CD14-positive monocyte (primary cell): Measurements from ENCODE around the gene MUC5AC. TPM values are rescaled to one million over a fixed set of nuclear protein-coding genes. Genes with fewer than 3 reads are reported as not detected.

ENCODE experiments used
- DNase-seq, 3 donors: peaks; one replicate each; pipeline ENCODE4 v3.0.0-alpha.2; 2011 to 2022
- H2AFZ ChIP-seq: 2 replicates; pipeline ENCODE4 v1.6.0; 2012; ENCODE audit warnings: mild to moderate bottlenecking, low read depth, low read length, inconsistent platforms; ENCODE audit not compliant: insufficient read depth, poor library complexity, severe bottlenecking
- H3K27ac ChIP-seq, 2 donors: 1 replicate in 1 of 2; 2 replicates in 1 of 2; pipeline ENCODE4 v1.5.1; 2012 to 2013; ENCODE audit warnings: low read length in 2 of 2, control low read depth in 1 of 2, inconsistent platforms in 1 of 2, low read depth in 1 of 2, mild to moderate bottlenecking in 1 of 2
- H3K27me3 ChIP-seq, 2 donors: one replicate each; pipeline versions ENCODE4 v1.6.0 to v1.6.1; 2011 to 2013; ENCODE audit warnings: low read length in 2 of 2; ENCODE audit not compliant: control insufficient read depth in 2 of 2, insufficient read depth in 2 of 2
- H3K36me3 ChIP-seq, 2 donors: replicated peaks in 1 of 2; 1 replicate in 1 of 2; 2 replicates in 1 of 2; pipeline versions ENCODE4 v1.5.1 to v1.6.1; 2012 to 2013; ENCODE audit warnings: low read length in 2 of 2, control low read depth in 1 of 2, inconsistent platforms in 1 of 2, mild to moderate bottlenecking in 1 of 2; ENCODE audit not compliant: insufficient read depth in 2 of 2, control insufficient read depth in 1 of 2
- H3K4me1 ChIP-seq, 2 donors: 1 replicate in 1 of 2; 2 replicates in 1 of 2; pipeline versions ENCODE4 v1.5.1 to v1.6.1; 2012 to 2013; ENCODE audit warnings: low read length in 2 of 2, control low read depth in 1 of 2, inconsistent platforms in 1 of 2, mild to moderate bottlenecking in 1 of 2, moderate library complexity in 1 of 2; ENCODE audit not compliant: insufficient read depth in 2 of 2, control insufficient read depth in 1 of 2
- H3K4me2 ChIP-seq: replicated peaks from 2 replicates; pipeline ENCODE3; 2012; ENCODE audit warnings: low read length, moderate library complexity, mild to moderate bottlenecking; ENCODE audit not compliant: poor library complexity, severe bottlenecking; ENCODE audit errors: extremely low read depth
- H3K4me3 ChIP-seq, 3 experiments: fragments of 200-600 bp in 1 of 3; sonication (generic) in 1 of 3; replicated peaks in 1 of 3; 1 replicate in 2 of 3; 2 replicates in 1 of 3; pipeline ENCODE4 v1.5.1; 2011 to 2013; ENCODE audit warnings: low read length in 3 of 3, mild to moderate bottlenecking in 3 of 3, control low read depth in 2 of 3, low read depth in 2 of 3, inconsistent platforms in 1 of 3, moderate library complexity in 1 of 3
- H3K79me2 ChIP-seq: 2 replicates; pipeline ENCODE4 v1.6.0; 2012; ENCODE audit warnings: mild to moderate bottlenecking, control low read depth, inconsistent platforms, low read length, moderate library complexity; ENCODE audit not compliant: insufficient read depth
- H3K9ac ChIP-seq: 2 replicates; pipeline ENCODE4 v1.6.0; 2017; ENCODE audit warnings: low read length, mild to moderate bottlenecking; ENCODE audit not compliant: insufficient read depth, poor library complexity, severe bottlenecking
- H3K9me3 ChIP-seq, 2 donors: replicated peaks in 1 of 2; 1 replicate in 1 of 2; 2 replicates in 1 of 2; pipeline versions ENCODE4 v1.5.1 to v1.6.1; 2012 to 2013; ENCODE audit warnings: low read length in 2 of 2, control low read depth in 1 of 2; ENCODE audit not compliant: control insufficient read depth in 1 of 2, insufficient read depth in 1 of 2
- H4K20me1 ChIP-seq: 2 replicates; pipeline ENCODE4 v1.6.0; 2012; ENCODE audit warnings: mild to moderate bottlenecking, low read length, control low read depth, moderate library complexity; ENCODE audit not compliant: insufficient read depth
- H3K27ac Mint-ChIP-seq, 7 donors: one replicate each; pipeline ENCODE4 v1.8.0; 2020; ENCODE audit warnings: mild to moderate bottlenecking in 7 of 7, mixed read lengths in 7 of 7, moderate library complexity in 6 of 7, inconsistent platforms in 2 of 7
- H3K27me3 Mint-ChIP-seq, 3 donors: one replicate each; pipeline ENCODE4 v1.8.0; 2021 to 2022; ENCODE audit warnings: low read depth in 3 of 3, mild to moderate bottlenecking in 3 of 3, mixed read lengths in 3 of 3, moderate library complexity in 3 of 3, inconsistent platforms in 1 of 3
- H3K36me3 Mint-ChIP-seq, 2 donors: one replicate each; pipeline ENCODE4 v1.8.0; 2020; ENCODE audit warnings: mixed read lengths in 2 of 2, inconsistent platforms in 1 of 2, mild to moderate bottlenecking in 1 of 2
- H3K4me1 Mint-ChIP-seq: one replicate; pipeline ENCODE4 v1.8.0; 2020; ENCODE audit warnings: mild to moderate bottlenecking, mixed read lengths
- H3K4me3 Mint-ChIP-seq, 2 donors: one replicate each; pipeline ENCODE4 v1.8.0; 2020; ENCODE audit warnings: mild to moderate bottlenecking in 2 of 2, mixed read lengths in 2 of 2, moderate library complexity in 1 of 2
- H3K9me3 Mint-ChIP-seq, 7 donors: one replicate each; pipeline ENCODE4 v1.8.0; 2020 to 2022; ENCODE audit warnings: mixed read lengths in 7 of 7, mild to moderate bottlenecking in 6 of 7, moderate library complexity in 6 of 7, inconsistent platforms in 2 of 7
- CTCF ChIP-seq: fragments of 200-600 bp; IDR thresholded peaks from one replicate; pipeline ENCODE4 v1.8.0; 2022; ENCODE audit warnings: antibody characterized with exemption, mild to moderate bottlenecking
- WGBS: methylation state at CpG from one replicate; pipeline ENCODE4 v1.1.5; 2013; ENCODE audit warnings: missing lambda C conversion rate; ENCODE audit not compliant: insufficient coverage; 5-methylcytosine and 5-hydroxymethylcytosine counted together
- intact Hi-C, 2 donors: fragments of 100-400 bp; cut with micrococcal nuclease; formaldehyde crosslinking; loops; one replicate each; pipeline versions ENCODE4 v1.15.0 to v1.15.1; 2023
- polyA plus RNA-seq, 3 donors: library from polyadenylated mRNA; depleted of rRNA in 1 of 3; unstranded in 2 of 3; stranded (reverse) in 1 of 3; fragments of 300-500 nt in 2 of 3; fragments of >200 nt in 1 of 3; fragmentation: Illumina TruSeq in 2 of 3; gene quantifications; 1 replicate in 2 of 3; 2 replicates in 1 of 3; pipeline ENCODE4 v1.2.3, GENCODE V29; 2012 to 2021

The MUC5AC gene
- polyA plus RNA-seq, 3 donors: not detected

- no peaks in the 10 kb centered on the region for H3K36me3 ChIP-seq
- DNase-seq: no peak
- peaks cover 0 to 3% (median 0%) of the 10 kb centered on the region in 3 donors for H3K27me3 Mint-ChIP-seq
- H3K79me2 ChIP-seq: no peaks in the 10 kb centered on the region
- no peak overlapping the region for H3K4me3 ChIP-seq
- H3K36me3 Mint-ChIP-seq: no peaks in the 10 kb centered on the region
- no peaks in the 10 kb centered on the region for H3K27me3 ChIP-seq
- H3K27ac ChIP-seq: no peak overlapping the region
- H3K4me1 ChIP-seq: no peaks in the 10 kb centered on the region
- H3K27ac Mint-ChIP-seq: no peak overlapping the region
- peaks cover 8 to 22% of the 10 kb centered on the region in 2 donors for H3K9me3 ChIP-seq
- 97% methylated on average over 21 of the region's 23 CpGs for WGBS
- no peak overlapping the region for H3K4me3 Mint-ChIP-seq
- no peaks in the 10 kb centered on the region for H3K4me1 Mint-ChIP-seq
- no peak for TF ChIP-seq CTCF
- H3K4me2 ChIP-seq: no peak overlapping the region
- intact Hi-C loops: no loop called here
- no peaks in the 10 kb centered on the region for H4K20me1 ChIP-seq
- no peak overlapping the region for H2AFZ ChIP-seq
- H3K9me3 Mint-ChIP-seq: peaks cover 8 to 20% (median 15%) of the 10 kb centered on the region in 7 donors
- no peak overlapping the region for H3K9ac ChIP-seq
Observed at GRCh38 chr11:1168721-1169161, 11.0 kb downstream of the MUC5AC start.

- H3K27me3 ChIP-seq: no peaks in the 10 kb centered on the region
- TF ChIP-seq CTCF: no peak
- no peak overlapping the region for H3K4me2 ChIP-seq
- no peak overlapping the region for H3K27ac ChIP-seq
- H2AFZ ChIP-seq: no peak overlapping the region
- no peaks in the 10 kb centered on the region for H4K20me1 ChIP-seq
- Mint-ChIP-seq H3K4me3 (no peak overlapping the region), H3K4me1 (no peaks in the 10 kb centered on the region), H3K9me3 (peaks cover 9 to 27% (median 19%) of the 10 kb centered on the region in 7 donors), H3K27me3 (peaks cover 0 to 3% (median 0%) of the 10 kb centered on the region in 3 donors), H3K36me3 (no peaks in the 10 kb centered on the region), H3K27ac (no peak overlapping the region)
- no peaks in the 10 kb centered on the region for H3K36me3 ChIP-seq
- 100% methylated on average over 2 of the region's 3 CpGs for WGBS
- no peak overlapping the region for H3K4me3 ChIP-seq
- H3K79me2 ChIP-seq: no peaks in the 10 kb centered on the region
- no peaks in the 10 kb centered on the region for H3K4me1 ChIP-seq
- no peak overlapping the region for H3K9ac ChIP-seq
- intact Hi-C loops: no loop called here
- H3K9me3 ChIP-seq: peaks cover 11 to 32% of the 10 kb centered on the region in 2 donors
- no peak for DNase-seq
Observed at GRCh38 chr11:1171223-1171984, 13.7 kb downstream of the MUC5AC start.
